Measurements from ENCODE around the gene ZBED3. TPM values are rescaled to one million over a fixed set of nuclear protein-coding genes. Genes with fewer than 3 reads are reported as not detected.

ZBED3 gene
- total and polyA plus RNA-seq, 9 of the 15 experiments (the other 6 are each of a cell fraction or from before 2014, with no cell fraction given) = 0.01 to 0.03 (median 0.01) TPM; not detected in 5

DNA sequence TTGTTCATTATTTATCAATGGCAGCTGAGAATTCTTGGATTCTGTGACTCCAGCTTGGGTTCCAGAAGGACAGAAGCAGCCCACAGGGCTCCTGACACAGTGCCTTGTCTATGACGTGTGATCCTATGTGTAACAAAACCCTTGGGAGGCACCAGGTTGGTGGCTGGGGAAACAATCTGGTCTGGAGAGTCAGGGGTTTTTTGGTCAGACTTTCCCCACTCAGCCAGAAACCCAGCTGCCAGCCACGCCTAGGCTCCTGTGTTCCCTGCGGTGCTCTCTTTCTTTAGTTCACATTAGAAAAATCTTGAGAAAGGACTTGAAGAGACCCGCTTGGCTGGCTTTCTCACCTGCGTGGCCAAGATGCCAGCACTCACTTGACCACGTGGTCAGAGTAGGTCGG lies 15.5 kb upstream of the ZBED3 start:
- H3K4me3 ChIP-seq = no peak overlapping the region
- H4K20me1 ChIP-seq (replicated peaks; ENCODE audit: control insufficient read depth, insufficient read depth, low read length) = no peaks in the 10 kb centered on the region
- no TSS peak for BruUV-seq (replicated peaks)
- intact Hi-C loops (cut with micrococcal nuclease) (no loop called here), in situ Hi-C loops (cut with MboI) (no loop called here)
- FAIRE-seq (no peak), DNase-seq (ENCODE audit: extremely low read depth in 1 of 4, low spot score in 3 of 4) (no peak), ATAC-seq (no peak)
- ChIA-PET CTCF (ENCODE audit: low intra/inter-chr PET ratio) (no interaction called here), POLR2A (interaction anchor here (0.7 to 1.2 kb wide), 2 partner anchors 16 to 725 kb away, joined by 3 to 4 read pairs; partner anchors contain the start of gene ZBED3)
- H3K27me3 ChIP-seq (ENCODE audit: control insufficient read depth in 2 of 2, insufficient read depth in 2 of 2, low read length in 2 of 2) = peaks cover 14 to 25% of the 10 kb centered on the region in 2 experiments
- H3K79me2 ChIP-seq (ENCODE audit: control insufficient read depth, insufficient read depth, low read length) = no peaks in the 10 kb centered on the region
- no peak overlapping the region for H3K4me2 ChIP-seq (ENCODE audit: insufficient read depth, low read length)
- no peaks in the 10 kb centered on the region for H3K9me3 ChIP-seq (replicated peaks; ENCODE audit: control insufficient read depth, insufficient read depth, low read depth, low read length)
- H3K9ac ChIP-seq (ENCODE audit: insufficient read depth in 1 of 2, low read depth in 2 of 2, low read length in 2 of 2) = no peak overlapping the region
- WGBS (ENCODE audit: insufficient coverage, low coverage, missing lambda C conversion rate) = 5% methylated on average over 7 of the region's 7 CpGs
- no peak overlapping the region for H2AFZ ChIP-seq (ENCODE audit: low read depth, low read length)
- no peak overlapping the region for H3K27ac ChIP-seq (ENCODE audit: extremely low read depth, low read depth, low read length)
- H3K9me1 ChIP-seq (ENCODE audit: control insufficient read depth, insufficient read depth, low read length) = no peaks in the 10 kb centered on the region
- H3K36me3 ChIP-seq (ENCODE audit: control insufficient read depth, insufficient read depth, low read length) = no peaks in the 10 kb centered on the region
- H3K4me1 ChIP-seq (replicated peaks in 1 of 2; ENCODE audit: control insufficient read depth in 2 of 2, insufficient read depth in 2 of 2, low read length in 2 of 2) = no peaks in the 10 kb centered on the region
- TF ChIP-seq, protein P1, sequence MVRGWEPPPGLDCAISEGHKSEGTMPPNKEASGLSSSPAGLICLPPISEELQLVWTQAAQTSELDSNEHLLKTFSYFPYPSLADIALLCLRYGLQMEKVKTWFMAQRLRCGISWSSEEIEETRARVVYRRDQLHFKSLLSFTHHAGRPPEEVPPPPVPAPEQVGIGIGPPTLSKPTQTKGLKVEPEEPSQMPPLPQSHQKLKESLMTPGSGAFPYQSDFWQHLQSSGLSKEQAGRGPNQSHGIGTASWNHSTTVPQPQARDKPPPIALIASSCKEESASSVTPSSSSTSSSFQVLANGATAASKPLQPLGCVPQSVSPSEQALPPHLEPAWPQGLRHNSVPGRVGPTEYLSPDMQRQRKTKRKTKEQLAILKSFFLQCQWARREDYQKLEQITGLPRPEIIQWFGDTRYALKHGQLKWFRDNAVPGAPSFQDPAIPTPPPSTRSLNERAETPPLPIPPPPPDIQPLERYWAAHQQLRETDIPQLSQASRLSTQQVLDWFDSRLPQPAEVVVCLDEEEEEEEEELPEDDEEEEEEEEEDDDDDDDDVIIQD (CRISPR knock-in tag; IDR thresholded peaks at IDR 0.05) = no peak
- TF ChIP-seq TAL1 (IDR thresholded peaks at IDR 0.05) (no peak), PTTG1 (tag; IDR thresholded peaks at IDR 0.05; ENCODE audit: low read depth) (no peak), ZNF696 (CRISPR knock-in tag; conservative IDR thresholded peaks at IDR 0.05) (no peak), BMI1 (IDR thresholded peaks at IDR 0.05; ENCODE audit: low read length) (no peak), HNRNPLL (IDR thresholded peaks at IDR 0.05; ENCODE audit: low read depth, low read length, poor library complexity, severe bottlenecking) (no peak), BHLHE40 (IDR thresholded peaks at IDR 0.05; ENCODE audit: low read length) (no peak), ETV5 (CRISPR knock-in tag; IDR thresholded peaks at IDR 0.05; ENCODE audit: low read depth) (no peak), ZNF436 (CRISPR knock-in tag; IDR thresholded peaks at IDR 0.05) (no peak), HDAC2 (IDR thresholded peaks at IDR 0.05) (no peak), ZBTB1 (CRISPR knock-in tag; IDR thresholded peaks at IDR 0.05; ENCODE audit: borderline replicate concordance, low read depth) (no peak), POLR2G (IDR thresholded peaks at IDR 0.05; ENCODE audit: low read depth, low read length) (no peak), GABPB2 (CRISPR knock-in tag; conservative IDR thresholded peaks at IDR 0.05) (no peak)
- TF ChIP-seq, protein P2, sequence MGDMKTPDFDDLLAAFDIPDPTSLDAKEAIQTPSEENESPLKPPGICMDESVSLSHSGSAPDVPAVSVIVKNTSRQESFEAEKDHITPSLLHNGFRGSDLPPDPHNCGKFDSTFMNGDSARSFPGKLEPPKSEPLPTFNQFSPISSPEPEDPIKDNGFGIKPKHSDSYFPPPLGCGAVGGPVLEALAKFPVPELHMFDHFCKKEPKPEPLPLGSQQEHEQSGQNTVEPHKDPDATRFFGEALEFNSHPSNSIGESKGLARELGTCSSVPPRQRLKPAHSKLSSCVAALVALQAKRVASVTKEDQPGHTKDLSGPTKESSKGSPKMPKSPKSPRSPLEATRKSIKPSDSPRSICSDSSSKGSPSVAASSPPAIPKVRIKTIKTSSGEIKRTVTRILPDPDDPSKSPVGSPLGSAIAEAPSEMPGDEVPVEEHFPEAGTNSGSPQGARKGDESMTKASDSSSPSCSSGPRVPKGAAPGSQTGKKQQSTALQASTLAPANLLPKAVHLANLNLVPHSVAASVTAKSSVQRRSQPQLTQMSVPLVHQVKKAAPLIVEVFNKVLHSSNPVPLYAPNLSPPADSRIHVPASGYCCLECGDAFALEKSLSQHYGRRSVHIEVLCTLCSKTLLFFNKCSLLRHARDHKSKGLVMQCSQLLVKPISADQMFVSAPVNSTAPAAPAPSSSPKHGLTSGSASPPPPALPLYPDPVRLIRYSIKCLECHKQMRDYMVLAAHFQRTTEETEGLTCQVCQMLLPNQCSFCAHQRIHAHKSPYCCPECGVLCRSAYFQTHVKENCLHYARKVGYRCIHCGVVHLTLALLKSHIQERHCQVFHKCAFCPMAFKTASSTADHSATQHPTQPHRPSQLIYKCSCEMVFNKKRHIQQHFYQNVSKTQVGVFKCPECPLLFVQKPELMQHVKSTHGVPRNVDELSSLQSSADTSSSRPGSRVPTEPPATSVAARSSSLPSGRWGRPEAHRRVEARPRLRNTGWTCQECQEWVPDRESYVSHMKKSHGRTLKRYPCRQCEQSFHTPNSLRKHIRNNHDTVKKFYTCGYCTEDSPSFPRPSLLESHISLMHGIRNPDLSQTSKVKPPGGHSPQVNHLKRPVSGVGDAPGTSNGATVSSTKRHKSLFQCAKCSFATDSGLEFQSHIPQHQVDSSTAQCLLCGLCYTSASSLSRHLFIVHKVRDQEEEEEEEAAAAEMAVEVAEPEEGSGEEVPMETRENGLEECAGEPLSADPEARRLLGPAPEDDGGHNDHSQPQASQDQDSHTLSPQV (IDR thresholded peaks at IDR 0.05) = no peak
- TF ChIP-seq, protein P3, sequence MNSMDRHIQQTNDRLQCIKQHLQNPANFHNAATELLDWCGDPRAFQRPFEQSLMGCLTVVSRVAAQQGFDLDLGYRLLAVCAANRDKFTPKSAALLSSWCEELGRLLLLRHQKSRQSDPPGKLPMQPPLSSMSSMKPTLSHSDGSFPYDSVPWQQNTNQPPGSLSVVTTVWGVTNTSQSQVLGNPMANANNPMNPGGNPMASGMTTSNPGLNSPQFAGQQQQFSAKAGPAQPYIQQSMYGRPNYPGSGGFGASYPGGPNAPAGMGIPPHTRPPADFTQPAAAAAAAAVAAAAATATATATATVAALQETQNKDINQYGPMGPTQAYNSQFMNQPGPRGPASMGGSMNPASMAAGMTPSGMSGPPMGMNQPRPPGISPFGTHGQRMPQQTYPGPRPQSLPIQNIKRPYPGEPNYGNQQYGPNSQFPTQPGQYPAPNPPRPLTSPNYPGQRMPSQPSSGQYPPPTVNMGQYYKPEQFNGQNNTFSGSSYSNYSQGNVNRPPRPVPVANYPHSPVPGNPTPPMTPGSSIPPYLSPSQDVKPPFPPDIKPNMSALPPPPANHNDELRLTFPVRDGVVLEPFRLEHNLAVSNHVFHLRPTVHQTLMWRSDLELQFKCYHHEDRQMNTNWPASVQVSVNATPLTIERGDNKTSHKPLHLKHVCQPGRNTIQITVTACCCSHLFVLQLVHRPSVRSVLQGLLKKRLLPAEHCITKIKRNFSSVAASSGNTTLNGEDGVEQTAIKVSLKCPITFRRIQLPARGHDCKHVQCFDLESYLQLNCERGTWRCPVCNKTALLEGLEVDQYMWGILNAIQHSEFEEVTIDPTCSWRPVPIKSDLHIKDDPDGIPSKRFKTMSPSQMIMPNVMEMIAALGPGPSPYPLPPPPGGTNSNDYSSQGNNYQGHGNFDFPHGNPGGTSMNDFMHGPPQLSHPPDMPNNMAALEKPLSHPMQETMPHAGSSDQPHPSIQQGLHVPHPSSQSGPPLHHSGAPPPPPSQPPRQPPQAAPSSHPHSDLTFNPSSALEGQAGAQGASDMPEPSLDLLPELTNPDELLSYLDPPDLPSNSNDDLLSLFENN (IDR thresholded peaks at IDR 0.05; ENCODE audit: low read depth in 2 of 2, low read length in 2 of 2) = no peak

All from K562 (cell line).